Measurements from ENCODE around the gene EMC9. TPM values are rescaled to one million over a fixed set of nuclear protein-coding genes. Genes with fewer than 3 reads are reported as not detected.

EMC9 gene
- total and polyA plus RNA-seq, 2 donors (not counting 1 experiment from before 2014, with no cell fraction given), result 24.7 to 25.9 TPM

- intact Hi-C loops (cut with micrococcal nuclease), result loop anchor here (5.0 kb wide), 1 partner anchor 72 kb away; the partner anchor contains the start of genes GMPR2 and NEDD8
- H2AFZ ChIP-seq (ENCODE audit: insufficient read depth, low read depth, low read length, poor library complexity, severe bottlenecking), result peak overlapping the region; percentile 60
Measured at GRCh38 chr14:24160499-24160849, 19.1 kb upstream of the EMC9 start.

More at GRCh38 chr14:24160499-24160849, 19.1 kb upstream of the EMC9 start:
- no peak for DNase-seq
- peak overlapping the region; percentile 99 for H3K27ac Mint-ChIP-seq
- Histone ChIP-seq H3K79me2 (ENCODE audit: control insufficient read depth, insufficient read depth, low read length) (peaks cover 45% of the 10 kb centered on the region), H4K20me1 (ENCODE audit: control insufficient read depth, insufficient read depth, low read length, poor library complexity, severe bottlenecking) (peaks cover 39% of the 10 kb centered on the region), H3K9me3 (ENCODE audit: control extremely low read depth in 1 of 3, control insufficient read depth in 2 of 3, insufficient read depth in 1 of 3, low read length in 2 of 3) (no peaks in the 10 kb centered on the region), H3K36me3 (replicated peaks in 1 of 2; ENCODE audit: control extremely low read depth in 1 of 2, control insufficient read depth in 1 of 2, extremely low read depth in 1 of 2, insufficient read depth in 2 of 2, low read length in 1 of 2) (peaks cover 6 to 68% of the 10 kb centered on the region in 2 experiments), H3K27me3 (replicated peaks in 1 of 4; ENCODE audit: control extremely low read depth in 1 of 4, control insufficient read depth in 3 of 4, insufficient read depth in 4 of 4, low read length in 3 of 4) (no peaks in the 10 kb centered on the region), H3K4me3 (ENCODE audit: control extremely low read depth in 1 of 5, extremely low read depth in 1 of 5, insufficient read depth in 1 of 5, low read depth in 2 of 5, low read length in 4 of 5) (no peak overlapping the region), H3K9ac (ENCODE audit: low read length) (no peak overlapping the region), H3K4me1 (ENCODE audit: control insufficient read depth in 2 of 2, insufficient read depth in 2 of 2, low read length in 2 of 2) (peaks cover 29 to 39% of the 10 kb centered on the region in 2 donors), H3K27ac (ENCODE audit: low read length in 2 of 2) (peak overlapping the region; percentile 85 to 88), H3K4me2 (replicated peaks; ENCODE audit: low read depth, low read length, poor library complexity, severe bottlenecking) (peak overlapping the region; percentile 77)
- ATAC-seq (ENCODE audit: low read depth), result no peak
- ChIA-PET CTCF (interaction anchor here (0.7 to 3.8 kb wide), 33 partner anchors 8 to 529 kb away, joined by 3 to 63 read pairs (median 9); partner anchors contain the start of genes CHMP4A, CIDEB, DCAF11 and EMC9), POLR2A (interaction anchor here (0.7 to 3.8 kb wide), 14 partner anchors 9 to 62 kb away, joined by 3 to 35 read pairs (median 7); partner anchors contain the start of genes CHMP4A, DCAF11, EMC9 and IPO4)
- peaks cover 42% of the 10 kb centered on the region for H3K4me1 Mint-ChIP-seq
- WGBS (ENCODE audit: insufficient coverage), result 100% methylated on average over 2 of the region's 4 CpGs
- peak overlapping the region; percentile 39 for H3K4me3 Mint-ChIP-seq
- no peaks in the 10 kb centered on the region for H3K9me3 Mint-ChIP-seq (ENCODE audit: insufficient read depth)
- TF ChIP-seq EZH2 (IDR thresholded peaks at IDR 0.05; ENCODE audit: borderline replicate concordance, insufficient read depth, low read depth, low read length, poor library complexity, severe bottlenecking) (no peak), CTCF (IDR thresholded peaks at IDR 0.05) (no peak)
- H3K27me3 Mint-ChIP-seq, result no peaks in the 10 kb centered on the region
